Ramos (cell line): ENCODE results near the gene CHST12.
"Not testable (repeated sequence)": the region's sequence is repeated elsewhere in the genome, so short reads cannot be mapped to it uniquely, and the experiment has no call there.

ENCODE experiments used
- in situ Hi-C: fragments of 300-500 bp; cut with MboI; formaldehyde crosslinking; loops from one replicate; pipeline ENCODE4 v1.14.3; 2022; ENCODE audit warnings: low sequenced_read_pairs; ENCODE audit not compliant: unreplicated experiment

The CHST12 gene

GRCh38 chr7:2376351-2377154 is 26.9 kb upstream of the CHST12 start:
- in situ Hi-C loops, result no loop called here

DNA sequence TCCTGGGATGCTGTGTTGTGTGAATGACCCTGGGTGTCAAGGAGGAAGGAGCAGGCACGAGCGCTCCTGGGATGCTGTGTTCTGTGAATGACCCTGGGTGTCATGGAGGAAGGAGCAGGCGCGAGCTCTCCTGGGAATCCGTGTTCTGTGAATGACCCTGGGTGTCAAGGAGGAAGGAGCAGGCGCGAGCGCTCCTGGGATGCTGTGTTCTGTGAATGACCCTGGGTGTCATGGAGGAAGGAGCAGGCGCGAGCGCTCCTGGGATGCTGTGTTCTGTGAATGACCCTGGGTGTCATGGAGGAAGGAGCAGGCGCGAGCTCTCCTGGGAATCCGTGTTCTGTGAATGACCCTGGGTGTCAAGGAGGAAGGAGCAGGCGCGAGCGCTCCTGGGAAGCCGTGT is 25.9 kb upstream of the CHST12 start:
- in situ Hi-C loops, result not testable (repeated sequence)

GRCh38 chr7:2378125-2378524 is 25.3 kb upstream of the CHST12 start:
- in situ Hi-C loops, result not testable (repeated sequence)

DNA sequence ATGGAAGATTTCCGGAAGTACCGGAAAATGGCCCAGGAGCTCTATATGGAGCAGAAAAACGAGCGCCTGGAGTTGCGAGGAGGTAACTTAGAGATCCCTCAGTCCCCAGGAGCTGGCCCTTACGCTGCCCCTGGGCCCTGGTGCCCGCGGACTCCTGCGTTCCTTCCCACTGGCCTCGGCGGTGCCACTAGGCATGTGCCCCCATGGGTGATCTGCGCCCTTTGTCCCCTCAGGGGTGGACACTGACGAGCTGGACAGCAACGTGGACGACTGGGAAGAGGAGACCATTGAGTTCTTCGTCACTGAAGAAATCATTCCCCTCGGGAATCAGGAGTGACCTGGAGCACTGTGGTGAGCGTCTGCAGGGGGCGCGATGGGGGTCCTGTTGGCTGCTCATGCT is 24.2 kb upstream of the CHST12 start:
- in situ Hi-C loops, result no loop called here

GRCh38 chr7:2379821-2380450 is 23.5 kb upstream of the CHST12 start:
- in situ Hi-C loops, result no loop called here

DNA sequence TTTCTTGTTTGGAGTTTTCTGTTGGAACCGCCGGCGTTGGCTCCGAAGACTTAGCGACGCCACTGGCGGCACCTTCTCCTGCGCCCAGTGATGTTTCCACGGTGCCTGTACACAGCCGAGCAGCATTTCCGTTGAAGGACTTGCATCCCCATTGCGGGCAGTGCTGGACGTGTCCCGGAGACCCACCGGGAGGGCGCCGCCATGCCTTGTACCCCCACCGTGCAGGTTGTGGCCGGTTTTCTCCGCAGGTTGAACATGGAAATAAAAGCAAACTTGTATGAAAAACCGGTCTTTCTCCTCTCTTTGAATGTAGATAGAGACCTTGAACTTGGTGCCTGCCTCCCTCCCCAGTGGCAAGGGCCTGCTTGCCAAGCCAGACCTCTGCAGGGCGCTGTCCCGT is 22.9 kb upstream of the CHST12 start:
- in situ Hi-C loops, result no loop called here

DNA sequence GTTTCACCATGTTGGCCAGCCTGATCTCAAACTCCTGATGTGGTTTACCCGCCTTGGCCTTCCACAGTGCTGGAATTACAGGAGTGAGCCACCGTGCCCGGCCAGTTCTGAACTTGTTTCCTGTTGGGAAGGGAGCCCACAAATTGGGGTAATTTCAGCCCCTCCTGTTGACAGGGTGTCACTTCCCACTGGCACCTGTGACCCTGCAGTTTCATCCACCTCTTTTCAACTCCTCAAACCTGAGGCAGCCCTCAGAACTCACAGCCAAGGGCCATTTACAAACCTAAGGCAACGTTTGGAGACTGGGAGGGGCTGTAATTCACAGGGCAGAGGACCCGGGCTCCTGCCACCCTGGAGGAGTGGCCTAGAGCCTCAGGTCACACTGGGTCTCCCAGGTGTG is 22.2 kb upstream of the CHST12 start:
- in situ Hi-C loops, result no loop called here

- in situ Hi-C loops, result no loop called here
Observed at GRCh38 chr7:2381881-2382509, 21.4 kb upstream of the CHST12 start.

DNA sequence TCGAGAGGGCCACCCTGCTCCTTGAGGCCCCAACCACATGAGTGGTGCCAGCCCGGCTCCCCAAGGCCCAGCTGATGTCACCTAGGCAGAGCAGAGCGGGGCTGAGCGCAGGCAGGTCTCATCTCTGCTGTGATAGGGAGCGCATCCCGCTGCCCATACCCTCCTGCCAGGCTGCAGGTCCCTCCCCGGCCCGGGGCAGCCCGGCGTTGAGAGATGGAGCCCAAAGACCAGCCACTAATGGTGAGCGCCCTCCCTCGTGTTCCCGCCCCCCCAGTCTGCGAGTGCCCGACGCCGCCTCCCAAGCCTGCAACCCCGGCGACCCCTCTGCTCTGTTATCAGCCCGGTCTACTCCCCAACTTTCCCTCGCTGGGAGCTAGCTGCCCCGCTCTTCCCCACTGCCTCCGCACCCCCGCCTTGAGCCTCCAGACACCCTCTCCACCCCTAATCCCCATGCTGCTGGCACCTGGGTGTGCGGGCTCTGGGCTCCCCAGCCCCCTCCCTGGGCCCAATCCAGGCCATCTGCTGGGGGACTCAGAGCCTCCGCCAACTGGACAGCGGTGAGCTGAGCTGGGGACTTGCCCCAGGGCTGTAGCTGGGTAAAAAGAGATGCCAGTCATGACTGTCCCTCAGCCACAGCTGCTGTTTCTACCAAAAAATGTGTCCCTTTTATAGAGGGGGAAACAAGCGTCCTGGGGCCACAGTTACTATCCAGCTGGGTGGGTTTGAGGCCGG is 19.7 kb upstream of the CHST12 start:
- in situ Hi-C loops, result no loop called here

DNA sequence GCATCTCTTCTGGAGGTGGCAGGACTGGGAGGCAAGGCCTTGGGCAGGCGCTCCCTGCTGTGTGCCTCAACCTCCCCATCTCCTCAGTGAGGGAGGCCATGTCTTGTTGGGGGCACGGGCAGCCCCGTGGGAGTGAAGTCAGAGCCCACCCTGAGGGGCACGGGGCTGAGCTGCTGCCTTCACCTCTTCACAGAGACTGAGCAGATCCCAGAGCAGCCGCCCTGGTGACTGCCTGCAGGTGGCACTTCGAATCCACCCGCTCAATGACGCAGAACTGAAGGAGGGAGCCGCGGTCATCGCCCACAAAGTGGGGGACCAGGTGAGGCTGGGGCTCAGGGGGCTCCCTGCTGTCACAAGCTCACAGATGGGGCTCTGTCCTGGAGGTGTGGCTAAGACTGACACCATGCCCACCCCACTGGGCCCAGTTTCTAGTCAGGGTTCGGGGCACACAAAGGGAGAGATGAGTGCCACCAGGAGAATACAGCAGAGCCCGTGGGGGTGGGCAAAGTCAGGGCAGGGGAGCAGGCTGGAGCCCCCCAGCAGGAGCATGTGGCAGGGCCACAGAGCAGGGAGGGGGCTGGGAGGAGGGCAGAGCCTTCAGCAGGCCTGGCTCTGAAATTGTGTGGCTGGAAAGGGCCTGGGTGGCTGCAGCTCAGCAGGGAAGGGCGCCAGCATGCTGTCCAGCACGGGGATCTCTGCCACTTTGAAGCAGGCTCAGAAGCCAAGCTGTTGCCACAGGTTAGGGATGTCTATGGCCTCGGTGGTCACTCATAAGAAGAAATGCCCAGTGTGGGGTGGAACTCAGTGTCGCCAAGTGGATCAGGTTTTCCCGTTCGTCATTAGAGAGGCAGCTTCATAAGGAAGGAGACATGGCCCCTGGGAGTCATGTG is 18.8 kb upstream of the CHST12 start:
- in situ Hi-C loops, result no loop called here

DNA sequence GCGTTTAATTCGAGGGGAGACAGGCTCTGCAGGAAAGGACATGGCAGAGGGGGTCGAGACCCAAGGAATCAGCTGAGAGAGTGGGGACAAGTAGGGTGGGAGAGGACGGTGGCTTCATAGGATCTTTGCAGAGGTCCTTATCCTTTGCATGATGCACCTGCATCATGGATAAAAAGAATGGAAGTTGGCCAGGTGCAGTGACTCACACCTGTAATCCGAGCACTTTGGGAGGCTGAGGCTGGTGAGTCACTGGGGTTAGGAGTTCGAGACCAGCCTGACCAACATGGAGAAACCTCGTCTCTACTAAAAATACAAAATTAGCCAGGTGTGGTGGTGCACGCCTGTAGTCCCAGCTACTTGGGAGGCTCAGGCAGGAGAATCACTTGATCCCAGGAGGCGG is 17.3 kb upstream of the CHST12 start:
- in situ Hi-C loops, result not testable (repeated sequence)

- in situ Hi-C loops, result no loop called here
Observed at GRCh38 chr7:2386964-2387669, 16.3 kb upstream of the CHST12 start.

GRCh38 chr7:2387897-2388636 is 15.3 kb upstream of the CHST12 start:
- in situ Hi-C loops, result no loop called here

GRCh38 chr7:2388637-2388954 is 14.8 kb upstream of the CHST12 start:
- in situ Hi-C loops, result no loop called here

GRCh38 chr7:2390020-2390816 is 13.2 kb upstream of the CHST12 start:
- in situ Hi-C loops, result not testable (repeated sequence)

DNA sequence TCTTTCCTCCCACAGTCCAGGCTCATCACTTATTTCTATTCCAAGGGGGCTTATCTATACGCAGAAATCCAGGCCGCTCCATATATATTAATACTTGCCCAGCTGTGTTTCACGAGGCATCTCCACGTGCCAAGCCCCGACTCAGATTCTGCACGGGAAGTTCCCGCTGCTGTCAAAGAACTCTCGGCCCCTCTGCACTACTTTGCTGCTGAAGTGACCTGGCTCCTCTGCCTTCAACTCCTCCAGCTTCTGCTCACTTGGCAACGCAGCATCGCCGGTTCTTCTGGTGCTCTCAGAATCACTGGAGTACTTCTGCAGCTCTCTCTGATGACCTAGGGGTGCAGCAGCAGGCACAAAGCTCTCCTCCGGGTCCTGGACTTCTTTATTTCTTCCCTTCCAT is 9.7 kb upstream of the CHST12 start:
- in situ Hi-C loops, result no loop called here

DNA sequence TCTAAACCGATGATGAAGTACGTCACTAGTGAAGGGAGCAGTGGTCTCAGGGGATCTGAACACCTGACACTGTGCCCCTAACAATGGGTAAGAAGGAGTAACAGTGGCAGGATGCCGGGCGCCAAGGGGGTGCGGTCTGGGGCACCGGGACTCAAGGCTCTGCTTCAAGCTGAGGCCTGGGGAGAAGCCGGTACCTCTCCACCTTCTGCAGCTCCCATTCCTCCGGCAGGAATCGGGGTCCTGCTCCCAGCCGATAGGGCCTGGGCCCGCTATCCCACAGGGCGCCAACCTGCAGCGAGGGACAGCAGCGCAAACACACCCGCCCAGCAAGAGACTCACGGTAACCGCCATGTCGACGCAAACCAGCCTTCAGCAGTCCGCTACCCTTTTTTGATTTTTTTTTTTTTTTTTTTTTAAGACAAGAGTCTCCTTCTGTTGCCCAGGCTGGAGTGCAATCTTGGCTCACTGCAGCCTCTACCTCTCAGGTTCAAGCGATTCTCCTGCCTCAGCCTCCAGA is 8.8 kb upstream of the CHST12 start:
- in situ Hi-C loops, result no loop called here

GRCh38 chr7:2398506-2398905 is 4.9 kb upstream of the CHST12 start:
- in situ Hi-C loops, result no loop called here
